KOPT-K1 (cell line): ENCODE results near the gene MRM2.
"Not testable (repeated sequence)": the region's sequence is repeated elsewhere in the genome, so short reads cannot be mapped to it uniquely, and the experiment has no call there.

Experiments
- H3K27ac ChIP-seq: fragments of 200-600 bp; sonication (generic); 2 replicates; pipeline ENCODE4 v1.5.1; 2016; ENCODE audit warnings: antibody characterized with exemption, mild to moderate bottlenecking, low read depth, low read length; ENCODE audit not compliant: poor library complexity, severe bottlenecking
- H3K36me3 ChIP-seq: fragments of 200-600 bp; sonication (generic); 2 replicates; pipeline ENCODE4 v1.5.1; 2017; ENCODE audit warnings: antibody characterized with exemption, mild to moderate bottlenecking, low read length, moderate library complexity; ENCODE audit not compliant: insufficient read depth
- H3K9me3 ChIP-seq: fragments of 200-600 bp; sonication (generic); 2 replicates; pipeline ENCODE4 v1.5.1; 2017; ENCODE audit warnings: antibody characterized with exemption, low read length, mild to moderate bottlenecking; ENCODE audit not compliant: insufficient read depth, poor library complexity, severe bottlenecking

The MRM2 gene

GRCh38 chr7:2273866-2274265, 31.9 kb upstream of the MRM2 start:
- no peaks in the 10 kb centered on the region for H3K9me3 ChIP-seq
- peaks cover 15% of the 10 kb centered on the region; the same call in 1 of the 2 replicates for H3K36me3 ChIP-seq
- H3K27ac ChIP-seq = no peak overlapping the region

GRCh38 chr7:2272031-2272430, 30.0 kb upstream of the MRM2 start:
- Histone ChIP-seq H3K27ac (no peak overlapping the region), H3K9me3 (no peaks in the 10 kb centered on the region), H3K36me3 (peaks cover 15% of the 10 kb centered on the region; the same call in 1 of the 2 replicates)

GRCh38 chr7:2271273-2272026, 29.4 kb upstream of the MRM2 start:
- Histone ChIP-seq H3K27ac (no peak overlapping the region), H3K36me3 (peaks cover 15% of the 10 kb centered on the region; the same call in 1 of the 2 replicates), H3K9me3 (no peaks in the 10 kb centered on the region)

GRCh38 chr7:2270495-2270894, 28.5 kb upstream of the MRM2 start:
- Histone ChIP-seq H3K36me3 (peaks cover 15% of the 10 kb centered on the region; the same call in 1 of the 2 replicates), H3K9me3 (no peaks in the 10 kb centered on the region), H3K27ac (no peak overlapping the region)

- Histone ChIP-seq H3K36me3 (peaks cover 15% of the 10 kb centered on the region; the same call in 1 of the 2 replicates), H3K27ac (no peak overlapping the region), H3K9me3 (no peaks in the 10 kb centered on the region)
These were observed 28.0 kb upstream of the MRM2 start for GRCh38 chr7:2269991-2270460.

GRCh38 chr7:2269089-2269990, 27.3 kb upstream of the MRM2 start:
- not testable (repeated sequence) for H3K27ac ChIP-seq, H3K9me3 ChIP-seq
- H3K36me3 ChIP-seq = peaks cover 18% of the 10 kb centered on the region; the same call in 1 of the 2 replicates

GRCh38 chr7:2266911-2267310, 24.9 kb upstream of the MRM2 start:
- peaks cover 36% of the 10 kb centered on the region; the same call in 1 of the 2 replicates for H3K36me3 ChIP-seq
- H3K27ac ChIP-seq = no peak overlapping the region
- no peaks in the 10 kb centered on the region for H3K9me3 ChIP-seq

- Histone ChIP-seq H3K36me3 (peaks cover 24% of the 10 kb centered on the region; the same call in 1 of the 2 replicates), H3K27ac (no peak overlapping the region), H3K9me3 (no peaks in the 10 kb centered on the region)
These were observed 22.2 kb upstream of the MRM2 start for GRCh38 chr7:2264158-2264557.

- H3K9me3 ChIP-seq = no peaks in the 10 kb centered on the region
- H3K36me3 ChIP-seq = peaks cover 24% of the 10 kb centered on the region; the same call in 1 of the 2 replicates
- H3K27ac ChIP-seq = no peak overlapping the region
These were observed 21.2 kb upstream of the MRM2 start for GRCh38 chr7:2263176-2263575.

GRCh38 chr7:2261611-2262010, 19.6 kb upstream of the MRM2 start:
- Histone ChIP-seq H3K27ac (no peak overlapping the region), H3K36me3 (peaks cover 26% of the 10 kb centered on the region; the same call in 1 of the 2 replicates), H3K9me3 (no peaks in the 10 kb centered on the region)

GRCh38 chr7:2260820-2261219, 18.8 kb upstream of the MRM2 start:
- Histone ChIP-seq H3K27ac (no peak overlapping the region), H3K36me3 (peaks cover 33% of the 10 kb centered on the region; the same call in 1 of the 2 replicates)

GRCh38 chr7:2259480-2259879, 17.5 kb upstream of the MRM2 start:
- H3K27ac ChIP-seq = no peak overlapping the region
- peaks cover 39% of the 10 kb centered on the region; the same call in 1 of the 2 replicates for H3K36me3 ChIP-seq
- H3K9me3 ChIP-seq = no peaks in the 10 kb centered on the region

More at GRCh38 chr7:2260820-2261219, 18.8 kb upstream of the MRM2 start:
- no peaks in the 10 kb centered on the region for H3K9me3 ChIP-seq

GRCh38 chr7:2258661-2259365, 16.8 kb upstream of the MRM2 start:
- H3K27ac ChIP-seq = no peak overlapping the region
- no peaks in the 10 kb centered on the region for H3K9me3 ChIP-seq
- H3K36me3 ChIP-seq = peaks cover 35% of the 10 kb centered on the region; the same call in 1 of the 2 replicates

GRCh38 chr7:2257651-2258050, 15.6 kb upstream of the MRM2 start:
- Histone ChIP-seq H3K9me3 (no peaks in the 10 kb centered on the region), H3K36me3 (peaks cover 33% of the 10 kb centered on the region; the same call in 1 of the 2 replicates), H3K27ac (no peak overlapping the region)
